HG02840 (cell line): Measurements from ENCODE around the gene NPEPL1.

Experiments used
- ATAC-seq: cut with Tn5 transposase; IDR thresholded peaks from one replicate; pipeline ENCODE4 v1.9.1; 2021; ENCODE audit warnings: mild to moderate bottlenecking, moderate library complexity, moderate number of reproducible peaks; ENCODE audit not compliant: unreplicated experiment, low FRiP score

Gene NPEPL1

GRCh38 chr20:58712151-58712791 lies 19.7 kb downstream of the NPEPL1 start:
- no peak for ATAC-seq

- ATAC-seq: no peak
Measured at GRCh38 chr20:58712806-58713731, 20.5 kb downstream of the NPEPL1 start.

- no peak for ATAC-seq
Measured at GRCh38 chr20:58713801-58714339, 21.3 kb downstream of the NPEPL1 start.

GRCh38 chr20:58714340-58714922 lies 21.8 kb downstream of the NPEPL1 start:
- no peak for ATAC-seq

GRCh38 chr20:58714923-58715351 lies 22.3 kb downstream of the NPEPL1 start:
- ATAC-seq: no peak

- no peak for ATAC-seq
Measured at GRCh38 chr20:58715391-58715800, 22.8 kb downstream of the NPEPL1 start.

GRCh38 chr20:58715801-58716475 lies 23.3 kb downstream of the NPEPL1 start:
- no peak for ATAC-seq

GRCh38 chr20:58716476-58717277 lies 24.1 kb downstream of the NPEPL1 start:
- ATAC-seq: no peak

- ATAC-seq: no peak
Measured at GRCh38 chr20:58717278-58718091, 24.9 kb downstream of the NPEPL1 start.

- no peak for ATAC-seq
Measured at GRCh38 chr20:58718121-58718563, 25.5 kb downstream of the NPEPL1 start.

GRCh38 chr20:58718729-58719128 lies 26.1 kb downstream of the NPEPL1 start:
- ATAC-seq: no peak

- no peak for ATAC-seq
Measured at GRCh38 chr20:58719258-58719657, 26.7 kb downstream of the NPEPL1 start.

- ATAC-seq: no peak
Measured at GRCh38 chr20:58719971-58720371, 27.4 kb downstream of the NPEPL1 start.

GRCh38 chr20:58720890-58721289 lies 28.3 kb downstream of the NPEPL1 start:
- ATAC-seq: no peak

- ATAC-seq: no peak
Measured at GRCh38 chr20:58721951-58722778, 29.6 kb downstream of the NPEPL1 start.

- ATAC-seq: no peak
Measured at GRCh38 chr20:58722877-58723627, 30.5 kb downstream of the NPEPL1 start.

GRCh38 chr20:58723628-58723984 lies 31.0 kb downstream of the NPEPL1 start:
- ATAC-seq: no peak
